ENCODE data around the gene KRTAP23-1.

KRTAP23-1 gene

GRCh38 chr21:30348506-30348905 lies at the start of gene KRTAP23-1:
Gene KRTAP23-1, minus strand, starts transcription at chr21:30348606. Its CDS starts 0 bp downstream, at chr21:30348606.
- no peak for DNase-seq (ENCODE audit: low spot score)

- DNase-seq (ENCODE audit: low spot score): no peak
These were observed 47.3 kb upstream of the KRTAP23-1 start, which contains the start of gene KRTAP13-1 for GRCh38 chr21:30395731-30396130. Gene KRTAP13-1, plus strand, starts transcription at chr21:30396031. Its CDS starts 56 bp downstream, at chr21:30396087.

- DNase-seq (ENCODE audit: low spot score): no peak
These were observed 43.2 kb upstream of the KRTAP23-1 start for GRCh38 chr21:30391492-30392025.

- DNase-seq (ENCODE audit: low spot score): no peak
These were observed 33.8 kb upstream of the KRTAP23-1 start for GRCh38 chr21:30382201-30382600.

- DNase-seq (ENCODE audit: low spot score): no peak
These were observed 23.8 kb upstream of the KRTAP23-1 start, which contains the start of gene KRTAP13-2 for GRCh38 chr21:30372139-30372770. Gene KRTAP13-2, minus strand, starts transcription at chr21:30372271. Its CDS starts 58 bp downstream, at chr21:30372213.

- no peak for DNase-seq (ENCODE audit: low spot score)
These were observed 7.5 kb upstream of the KRTAP23-1 start for GRCh38 chr21:30355906-30356305.

GRCh38 chr21:30354308-30355005 lies 6.1 kb upstream of the KRTAP23-1 start:
- no peak for DNase-seq (ENCODE audit: low spot score)

- no peak for DNase-seq (ENCODE audit: low spot score)
These were observed 3.1 kb upstream of the KRTAP23-1 start for GRCh38 chr21:30351534-30351933.

- DNase-seq (ENCODE audit: low spot score): no peak
These were observed 1.2 kb upstream of the KRTAP23-1 start for GRCh38 chr21:30349572-30349971.

- no peak for DNase-seq (ENCODE audit: low spot score)
These were observed 3.4 kb downstream of the KRTAP23-1 start for GRCh38 chr21:30345014-30345413.

- DNase-seq (ENCODE audit: low spot score): no peak
These were observed 7.5 kb downstream of the KRTAP23-1 start for GRCh38 chr21:30340714-30341573.

GRCh38 chr21:30338717-30339116 lies 9.7 kb downstream of the KRTAP23-1 start:
- DNase-seq (ENCODE audit: low spot score): no peak

GRCh38 chr21:30337772-30338171 lies 10.6 kb downstream of the KRTAP23-1 start:
- DNase-seq (ENCODE audit: low spot score): no peak

GRCh38 chr21:30337276-30337744 lies 11.1 kb downstream of the KRTAP23-1 start, which contains the start of gene KRTAP27-1:
Gene KRTAP27-1, minus strand, starts transcription at chr21:30337694. Its CDS starts 26 bp downstream, at chr21:30337668.
- no peak for DNase-seq (ENCODE audit: low spot score)

GRCh38 chr21:30336596-30336995 lies 11.8 kb downstream of the KRTAP23-1 start:
- DNase-seq (ENCODE audit: low spot score): no peak

GRCh38 chr21:30333736-30334135 lies 14.7 kb downstream of the KRTAP23-1 start:
- no peak for DNase-seq (ENCODE audit: low spot score)

GRCh38 chr21:30332681-30333080 lies 15.7 kb downstream of the KRTAP23-1 start:
- no peak for DNase-seq (ENCODE audit: low spot score)

- no peak for DNase-seq (ENCODE audit: low spot score)
These were observed 19.1 kb downstream of the KRTAP23-1 start for GRCh38 chr21:30329203-30329875.

GRCh38 chr21:30326390-30326789 lies 22.0 kb downstream of the KRTAP23-1 start:
- DNase-seq (ENCODE audit: low spot score): no peak

- no peak for DNase-seq (ENCODE audit: low spot score)
These were observed 28.2 kb downstream of the KRTAP23-1 start, which contains the start of gene KRTAP26-1 for GRCh38 chr21:30320215-30320614. Gene KRTAP26-1, minus strand, starts transcription at chr21:30320315. Its CDS starts 280 bp downstream, at chr21:30320035.

GRCh38 chr21:30315701-30316100 lies 32.7 kb downstream of the KRTAP23-1 start:
- DNase-seq (ENCODE audit: low spot score): no peak
